Measurements from ENCODE around the gene SLC16A13. TPM values are rescaled to one million over a fixed set of nuclear protein-coding genes. Genes with fewer than 3 reads are reported as not detected.
A peak's percentile ranks its signal among the peaks of the same experiment; 100 is the strongest.

Gene SLC16A13
- total RNA-seq, 1 donor from 2014 or later, result 13.5 TPM

DNA sequence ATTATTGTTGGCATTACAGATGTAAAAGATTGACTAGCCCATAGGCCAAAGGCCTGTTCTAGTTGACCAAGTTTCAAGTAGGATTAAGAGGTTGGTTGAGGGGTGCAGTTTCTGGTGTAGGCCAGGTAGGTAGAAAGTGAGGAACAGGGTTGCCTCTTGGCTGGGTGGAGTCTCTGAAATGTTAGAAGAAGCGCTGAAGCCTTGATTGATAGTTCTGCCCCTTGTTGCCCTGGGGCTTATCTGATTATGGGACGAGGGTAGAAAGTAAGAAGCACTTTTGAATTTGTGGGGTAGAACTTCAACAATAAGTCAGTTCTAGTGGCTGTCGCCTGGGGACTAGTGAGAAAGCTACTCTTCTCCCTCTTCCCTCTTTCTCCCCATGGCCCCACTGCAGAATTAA is 6.7 kb upstream of the SLC16A13 start:
- Mint-ChIP-seq H3K36me3 (no peaks in the 10 kb centered on the region), H3K4me3 (no peak overlapping the region), H3K27me3 (peaks cover 31% of the 10 kb centered on the region), H3K27ac (no peak overlapping the region), H3K4me1 (ENCODE audit: unreplicated experiment) (no peaks in the 10 kb centered on the region), H3K9me3 (no peaks in the 10 kb centered on the region)
- DNase-seq (ENCODE audit: extremely low spot score, unreplicated experiment), result no peak
- TF ChIP-seq CTCF (conservative IDR thresholded peaks at IDR 0.05), result no peak

GRCh38 chr17:7029659-7030058 is 6.2 kb upstream of the SLC16A13 start:
- Mint-ChIP-seq H3K9me3 (no peaks in the 10 kb centered on the region), H3K27ac (no peak overlapping the region)

DNA sequence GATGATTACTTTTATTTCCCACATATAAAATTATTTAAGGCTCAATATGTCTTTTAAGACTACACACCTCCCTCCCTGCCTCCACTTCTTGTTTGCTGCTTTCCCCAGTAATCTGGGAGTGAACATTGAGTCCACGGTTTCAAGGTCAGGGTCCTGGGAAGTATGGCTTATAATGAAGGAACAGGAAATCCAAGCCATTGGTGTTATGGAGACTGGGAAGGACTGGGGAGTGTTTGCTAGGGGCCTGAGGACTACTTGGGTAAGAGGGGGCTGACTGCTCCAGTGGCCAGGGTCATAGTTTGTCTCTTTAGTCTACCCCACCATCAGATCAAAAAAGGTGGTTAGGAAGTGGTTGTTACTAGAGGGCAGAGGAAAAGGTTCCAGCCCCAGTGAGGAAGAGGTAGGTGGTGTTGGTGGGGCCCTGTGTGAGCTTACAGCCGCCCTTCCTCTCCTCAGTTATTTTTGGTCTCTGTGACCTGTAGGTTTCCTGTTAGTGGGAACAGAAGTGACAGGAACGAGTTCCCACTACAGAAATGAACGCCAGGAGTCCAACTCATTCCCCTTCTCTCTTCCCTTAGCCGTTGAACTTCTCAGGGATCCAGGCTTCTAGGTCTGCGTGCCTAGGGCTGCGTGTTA is 742 bp upstream of the SLC16A13 start:
- Mint-ChIP-seq H3K4me3 (peak overlapping the region; percentile 96), H3K27me3 (peaks cover 3% of the 10 kb centered on the region), H3K4me1 (ENCODE audit: unreplicated experiment) (peaks cover 19% of the 10 kb centered on the region), H3K9me3 (no peaks in the 10 kb centered on the region), H3K36me3 (no peaks in the 10 kb centered on the region), H3K27ac (peak overlapping the region; percentile 91)
- DNase-seq (ENCODE audit: extremely low spot score, unreplicated experiment), result no peak
- TF ChIP-seq CTCF (conservative IDR thresholded peaks at IDR 0.05), result no peak

More at GRCh38 chr17:7029659-7030058, 6.2 kb upstream of the SLC16A13 start:
- TF ChIP-seq CTCF (conservative IDR thresholded peaks at IDR 0.05), result no peak
- H3K27me3 Mint-ChIP-seq, result peaks cover 26% of the 10 kb centered on the region
- no peak overlapping the region for H3K4me3 Mint-ChIP-seq
- no peak for DNase-seq (ENCODE audit: extremely low spot score, unreplicated experiment)
- no peaks in the 10 kb centered on the region for H3K4me1 Mint-ChIP-seq (ENCODE audit: unreplicated experiment)
- H3K36me3 Mint-ChIP-seq, result no peaks in the 10 kb centered on the region

- Mint-ChIP-seq H3K9me3 (no peaks in the 10 kb centered on the region), H3K27ac (peak overlapping the region; percentile 50), H3K27me3 (peaks cover 23% of the 10 kb centered on the region), H3K36me3 (no peaks in the 10 kb centered on the region), H3K4me3 (peak overlapping the region; percentile 80), H3K4me1 (ENCODE audit: unreplicated experiment) (peaks cover 19% of the 10 kb centered on the region)
- no peak for DNase-seq (ENCODE audit: extremely low spot score, unreplicated experiment)
- no peak for TF ChIP-seq CTCF (conservative IDR thresholded peaks at IDR 0.05)
These were observed 2.4 kb downstream of the SLC16A13 start for GRCh38 chr17:7038025-7038862.

GRCh38 chr17:7039832-7040231 is 4.0 kb downstream of the SLC16A13 start:
- H3K27me3 Mint-ChIP-seq, result peaks cover 29% of the 10 kb centered on the region
- H3K4me3 Mint-ChIP-seq, result peak overlapping the region; percentile 50
- no peaks in the 10 kb centered on the region for H3K9me3 Mint-ChIP-seq

More at GRCh38 chr17:7039832-7040231, 4.0 kb downstream of the SLC16A13 start:
- peaks cover 19% of the 10 kb centered on the region for H3K4me1 Mint-ChIP-seq (ENCODE audit: unreplicated experiment)
- H3K27ac Mint-ChIP-seq, result no peak overlapping the region
- TF ChIP-seq CTCF (conservative IDR thresholded peaks at IDR 0.05), result no peak
- DNase-seq (ENCODE audit: extremely low spot score, unreplicated experiment), result no peak
- no peaks in the 10 kb centered on the region for H3K36me3 Mint-ChIP-seq
